ENCODE results near the gene CLPTM1.
"Not testable (repeated sequence)": the region's sequence is repeated elsewhere in the genome, so short reads cannot be mapped to it uniquely, and the experiment has no call there.

The CLPTM1 gene

GRCh38 chr19:44975444-44975843, 20.3 kb downstream of the CLPTM1 start:
- DNase-seq (ENCODE audit: low read depth), result no peak

DNA sequence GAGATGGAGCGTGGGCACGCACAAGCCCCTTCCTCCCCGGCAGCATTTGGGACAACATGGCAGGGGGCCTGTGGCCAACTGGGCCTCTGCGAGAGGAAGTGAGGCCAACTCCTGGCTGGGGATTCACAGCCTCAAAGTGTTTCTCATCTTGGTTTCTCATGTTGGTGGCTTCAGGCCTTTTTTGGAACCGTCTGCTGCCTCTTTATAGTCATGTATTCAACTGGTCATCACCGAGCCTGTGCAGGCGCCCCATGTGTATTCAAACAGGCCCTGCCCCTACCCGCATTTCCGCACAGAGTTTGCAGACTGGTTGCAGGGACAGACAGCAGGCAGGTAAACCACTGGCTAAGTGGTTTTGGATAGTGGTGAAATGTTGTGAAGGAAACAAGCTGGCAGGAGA, 28.8 kb downstream of the CLPTM1 start:
- DNase-seq (ENCODE audit: low read depth), result no peak

- DNase-seq (ENCODE audit: low read depth), result no peak
Observed at GRCh38 chr19:44985445-44985844, 30.3 kb downstream of the CLPTM1 start.

- no peak for DNase-seq (ENCODE audit: low read depth)
Observed at GRCh38 chr19:44986389-44986788, 31.2 kb downstream of the CLPTM1 start.

GRCh38 chr19:44987148-44987675, 32.0 kb downstream of the CLPTM1 start:
- DNase-seq (ENCODE audit: low read depth), result no peak

DNA sequence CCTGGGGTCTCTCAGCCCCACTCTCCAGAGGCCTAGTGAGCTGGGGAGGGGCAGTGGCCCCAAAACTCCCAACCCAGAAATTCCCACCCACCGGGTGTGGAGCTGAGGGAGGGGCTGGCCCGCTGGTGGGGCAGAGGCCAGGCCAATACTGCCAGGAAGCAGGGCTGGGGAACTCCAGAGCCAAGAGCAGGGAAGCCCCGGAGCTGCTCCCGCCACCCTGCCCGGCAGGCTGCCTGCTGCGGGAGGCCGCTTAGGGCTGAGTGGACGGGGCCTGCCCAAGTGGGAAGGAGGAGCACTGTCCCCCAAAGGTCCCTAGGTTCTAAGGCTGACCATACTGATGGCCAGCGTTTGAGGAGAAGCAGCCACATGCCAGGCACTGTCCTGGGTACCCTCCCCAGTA, 33.1 kb downstream of the CLPTM1 start:
- no peak for DNase-seq (ENCODE audit: low read depth)

DNA sequence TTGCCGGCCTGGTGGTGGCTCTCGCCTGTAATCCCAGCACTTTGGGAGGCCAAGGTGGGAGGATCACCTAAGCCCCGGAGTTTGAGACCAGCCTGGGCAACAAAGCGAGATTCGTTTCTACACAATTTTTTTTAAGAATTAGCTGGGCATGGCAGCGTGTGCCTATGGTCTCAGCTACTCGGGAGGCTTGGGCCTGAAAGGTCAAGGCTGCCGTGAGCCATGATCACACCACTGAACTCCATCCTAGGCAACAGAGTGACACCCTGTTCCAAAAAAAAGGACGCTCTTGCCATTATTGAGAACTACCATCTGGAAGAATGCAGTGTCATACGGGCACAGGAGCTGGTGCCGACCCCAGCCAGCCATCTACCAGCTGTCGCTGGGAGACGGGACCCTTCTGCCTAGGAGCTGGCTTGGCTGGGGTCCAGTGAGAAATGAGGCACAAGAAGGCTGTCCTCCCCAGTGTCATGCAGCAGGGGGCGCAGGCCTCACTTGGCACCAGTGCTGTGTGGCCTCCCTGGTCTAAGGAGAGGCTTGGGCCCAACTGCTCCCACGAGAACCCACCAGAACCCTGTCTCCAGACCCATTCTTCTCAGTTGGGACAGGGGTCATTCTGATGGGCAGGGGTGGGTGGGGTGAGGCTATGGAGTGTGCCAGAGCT, 33.8 kb downstream of the CLPTM1 start:
- peak; percentile 34 for DNase-seq (ENCODE audit: low read depth)

- DNase-seq (ENCODE audit: low read depth), result no peak
Observed at GRCh38 chr19:44990459-44990858, 35.3 kb downstream of the CLPTM1 start.

DNA sequence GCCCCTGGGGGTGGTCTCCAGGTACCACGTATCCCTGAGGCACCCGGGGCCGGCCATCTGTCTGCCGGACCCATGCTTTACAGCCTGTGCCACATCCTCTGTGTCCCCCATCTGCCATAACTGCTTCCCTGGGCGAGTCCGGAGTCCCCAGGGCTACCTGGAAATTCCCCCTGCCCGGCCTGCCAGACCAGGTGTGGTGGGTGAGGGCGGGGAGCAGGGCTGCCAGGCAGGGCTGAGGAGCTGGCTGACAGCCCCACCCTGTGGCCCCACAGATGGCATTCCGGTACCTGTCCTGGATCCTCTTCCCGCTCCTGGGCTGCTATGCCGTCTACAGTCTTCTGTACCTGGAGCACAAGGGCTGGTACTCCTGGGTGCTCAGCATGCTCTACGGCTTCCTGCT, 35.8 kb downstream of the CLPTM1 start:
- DNase-seq (ENCODE audit: low read depth), result no peak

DNA sequence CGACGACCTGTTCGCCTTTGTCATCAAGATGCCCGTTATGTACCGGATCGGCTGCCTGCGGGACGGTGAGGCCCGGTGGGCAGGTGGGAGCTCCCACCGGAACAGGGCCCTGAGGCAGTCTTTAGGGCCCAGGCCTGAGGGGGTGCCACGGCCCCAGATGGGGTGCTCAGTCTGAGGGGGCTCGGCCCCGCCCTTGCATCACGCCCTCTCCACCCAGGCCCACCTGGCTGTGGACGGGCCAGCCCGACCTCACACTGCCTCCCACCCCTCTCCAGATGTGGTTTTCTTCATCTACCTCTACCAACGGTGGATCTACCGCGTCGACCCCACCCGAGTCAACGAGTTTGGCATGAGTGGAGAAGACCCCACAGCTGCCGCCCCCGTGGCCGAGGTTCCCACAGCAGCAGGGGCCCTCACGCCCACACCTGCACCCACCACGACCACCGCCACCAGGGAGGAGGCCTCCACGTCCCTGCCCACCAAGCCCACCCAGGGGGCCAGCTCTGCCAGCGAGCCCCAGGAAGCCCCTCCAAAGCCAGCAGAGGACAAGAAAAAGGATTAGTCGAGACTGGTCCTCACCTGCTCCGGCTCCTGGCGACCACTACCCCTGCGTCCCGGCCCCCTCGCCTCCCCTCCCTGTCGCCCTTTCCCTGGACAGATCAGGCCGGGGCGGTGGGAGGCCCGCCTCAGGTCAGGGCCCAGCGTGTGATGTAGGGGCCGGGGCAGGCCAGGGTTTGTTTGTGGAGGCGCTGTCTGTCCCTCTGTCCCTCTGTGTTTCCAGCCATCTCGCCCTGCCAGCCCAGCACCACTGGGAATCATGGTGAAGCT, 37.4 kb downstream of the CLPTM1 start:
- no peak for DNase-seq (ENCODE audit: low read depth)

DNA sequence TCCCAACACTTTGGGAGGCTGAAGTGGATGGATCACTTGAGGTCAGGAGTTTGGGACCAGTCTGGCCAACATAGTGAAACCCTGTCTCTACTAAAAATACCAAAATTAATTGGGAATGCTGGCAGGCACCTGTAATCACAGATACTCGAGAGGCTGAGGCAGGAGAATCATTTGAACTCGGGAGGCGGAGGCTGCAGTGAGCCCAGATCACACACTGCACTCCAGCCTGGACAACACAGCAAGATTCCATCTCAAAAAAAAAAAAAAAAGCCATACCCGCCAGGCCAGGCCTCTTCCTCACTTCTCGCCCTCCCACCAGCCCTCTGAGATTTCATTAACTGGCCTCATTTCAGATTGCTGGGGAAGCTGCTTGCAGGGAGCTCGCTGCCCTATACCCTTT, 38.3 kb downstream of the CLPTM1 start:
- no peak for DNase-seq (ENCODE audit: low read depth)

- DNase-seq (ENCODE audit: low read depth), result no peak
Observed at GRCh38 chr19:44993926-44994537, 38.9 kb downstream of the CLPTM1 start.

DNA sequence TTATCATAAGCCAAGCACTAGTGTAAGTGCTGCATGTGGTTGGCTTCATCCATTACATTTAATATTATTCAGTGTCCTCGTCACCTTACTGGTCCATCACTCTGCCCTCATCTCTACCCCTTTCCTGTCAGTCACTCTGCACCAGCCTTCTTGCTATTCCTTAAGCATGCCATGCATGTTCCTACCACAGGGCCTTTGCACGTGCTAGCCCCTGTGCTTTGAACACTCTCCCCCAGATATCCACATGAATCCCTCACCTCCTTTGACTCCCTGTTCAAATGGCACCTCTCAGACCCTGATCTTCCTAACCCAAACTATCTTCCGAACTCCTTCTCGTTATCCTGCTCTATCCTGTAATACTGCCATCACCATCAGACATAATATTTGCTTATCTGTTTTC, 42.8 kb downstream of the CLPTM1 start:
- no peak for DNase-seq (ENCODE audit: low read depth)

DNA sequence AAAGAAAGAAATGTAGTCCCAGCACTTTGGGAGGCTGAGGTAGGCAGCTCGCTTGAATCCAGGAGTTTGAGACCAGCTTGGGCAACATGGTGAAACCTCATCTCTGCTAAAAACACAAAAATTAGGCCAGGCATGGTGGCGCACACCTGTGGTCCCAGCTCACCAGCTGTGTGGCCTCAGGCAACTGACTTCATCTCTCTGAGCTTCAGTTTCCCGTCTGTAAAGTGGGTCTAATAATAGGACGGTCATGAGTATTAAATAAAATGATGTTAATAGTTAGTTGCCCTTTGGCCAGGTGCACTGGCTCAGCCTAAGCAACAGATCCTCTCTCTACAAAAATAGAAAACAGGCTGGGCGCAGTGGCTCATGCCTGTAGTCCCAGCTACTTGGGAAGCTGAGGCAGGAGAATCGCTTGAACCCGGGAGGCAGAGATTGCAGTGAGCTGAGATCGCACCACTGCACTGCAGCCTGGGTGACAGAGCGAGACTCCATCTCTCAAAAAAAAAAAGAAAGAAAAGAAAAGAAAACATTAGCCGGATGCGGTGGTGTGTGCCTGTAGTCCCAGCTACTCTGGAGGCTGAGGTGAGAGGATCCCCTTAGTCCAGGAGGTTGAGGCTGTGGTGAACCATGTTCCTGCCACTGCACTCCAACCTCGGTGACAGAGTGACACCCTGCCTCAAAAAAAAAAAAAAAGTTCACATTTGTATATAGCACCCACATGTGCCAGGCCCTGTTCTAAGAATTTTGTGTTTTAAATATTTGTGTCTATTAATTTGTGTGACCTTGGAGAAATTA, 44.1 kb downstream of the CLPTM1 start:
- DNase-seq (ENCODE audit: low read depth), result not testable (repeated sequence)

DNA sequence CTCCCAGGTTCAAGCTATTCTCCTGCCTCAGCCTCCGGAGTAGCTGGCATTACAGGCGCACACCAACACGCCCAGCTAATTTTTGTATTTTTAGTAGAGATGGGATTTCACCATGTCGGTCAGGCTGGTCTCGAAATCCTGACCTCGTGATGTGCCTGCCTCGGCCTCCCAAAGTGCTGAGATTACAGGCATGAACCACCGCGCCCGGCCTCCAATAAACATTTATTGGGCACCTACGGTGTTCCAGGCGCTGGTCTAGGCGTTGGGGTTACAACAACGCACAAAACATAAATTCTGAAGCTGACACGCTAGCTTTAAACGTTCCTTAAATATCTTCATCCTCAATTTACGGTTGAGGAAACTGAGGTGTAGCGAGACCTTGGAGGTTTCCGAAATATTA, 45.5 kb downstream of the CLPTM1 start:
- DNase-seq (ENCODE audit: low read depth), result not testable (repeated sequence)

- peak; percentile 83 for DNase-seq (ENCODE audit: low read depth)
Observed at GRCh38 chr19:45001087-45001739, 46.0 kb downstream of the CLPTM1 start, which contains the start of gene RELB. TSS of gene RELB (plus strand) at chr19:45001464. CDS start at chr19:45001580, 116 bp downstream.

DNA sequence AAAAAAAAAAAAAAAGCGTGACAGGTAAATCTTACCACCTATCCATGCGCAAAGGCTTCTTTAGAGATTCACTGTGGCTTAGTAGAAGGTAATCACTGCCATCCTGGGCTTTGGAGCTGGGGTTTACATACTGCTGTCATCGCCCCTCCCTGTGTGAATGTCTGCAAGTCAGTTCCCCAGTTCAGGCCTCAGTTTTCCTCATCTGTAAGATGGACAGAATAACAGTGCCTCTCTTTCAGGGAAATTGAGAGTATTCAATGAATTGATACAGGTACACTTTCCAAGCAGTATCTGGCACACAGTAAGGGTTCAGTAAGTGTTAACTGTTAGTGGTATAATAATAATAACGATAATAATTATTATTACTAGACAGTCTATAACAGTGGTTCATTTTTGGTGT, 48.3 kb downstream of the CLPTM1 start:
- DNase-seq (ENCODE audit: low read depth), result no peak

DNA sequence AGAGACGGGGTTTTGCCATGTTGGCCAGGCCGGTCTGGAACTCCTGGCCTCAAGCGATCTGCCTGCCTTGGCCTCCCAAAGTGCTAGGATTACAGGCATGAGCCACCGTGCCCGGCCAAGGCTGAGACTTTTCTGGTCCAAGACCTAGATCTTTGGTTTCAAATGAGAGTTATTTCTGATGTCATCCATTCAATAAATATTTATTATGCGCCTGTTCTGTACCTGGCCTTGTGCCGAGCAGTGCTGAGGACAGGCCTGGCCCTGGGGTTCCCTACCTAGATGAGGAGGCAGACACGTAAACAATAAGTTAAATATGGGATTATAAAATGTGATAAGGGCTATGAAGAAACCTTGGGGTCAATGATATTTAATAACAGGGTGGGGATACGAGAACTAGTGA, 50.6 kb downstream of the CLPTM1 start:
- no peak for DNase-seq (ENCODE audit: low read depth)

DNA sequence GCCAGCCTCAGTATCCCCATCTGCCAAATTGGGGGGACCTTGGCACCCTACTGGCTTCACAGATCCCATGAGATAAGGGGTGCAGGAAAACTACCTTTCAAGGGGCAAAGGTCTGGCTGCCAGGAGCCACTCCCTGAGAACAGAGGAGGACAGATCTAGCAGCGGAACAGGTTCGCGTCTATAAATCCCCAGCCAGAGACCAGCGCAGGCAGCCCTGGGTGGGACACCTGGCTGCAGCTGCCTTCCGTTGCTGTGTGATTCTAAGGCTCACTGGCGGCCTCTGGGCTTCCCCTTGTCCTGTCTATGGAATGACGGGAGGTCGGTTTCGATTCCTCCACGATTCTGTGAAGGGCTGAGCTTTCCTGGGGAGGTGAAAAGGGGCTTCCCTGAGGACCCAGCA, 53.4 kb downstream of the CLPTM1 start:
- DNase-seq (ENCODE audit: low read depth), result no peak

GRCh38 chr19:45009625-45010255, 54.6 kb downstream of the CLPTM1 start:
- no peak for DNase-seq (ENCODE audit: low read depth)

GRCh38 chr19:45010306-45010705, 55.1 kb downstream of the CLPTM1 start:
- DNase-seq (ENCODE audit: low read depth), result no peak

All from stromal cell of bone marrow (primary cell).